Measurements from ENCODE around the gene SLBP. TPM values are rescaled to one million over a fixed set of nuclear protein-coding genes. Genes with fewer than 3 reads are reported as not detected.

The SLBP gene
- total and polyA plus RNA-seq, 2 of the 8 experiments (the other 6 are each of a cell fraction or from before 2014, with no cell fraction given) = 44.1 to 49.0 TPM

DNA sequence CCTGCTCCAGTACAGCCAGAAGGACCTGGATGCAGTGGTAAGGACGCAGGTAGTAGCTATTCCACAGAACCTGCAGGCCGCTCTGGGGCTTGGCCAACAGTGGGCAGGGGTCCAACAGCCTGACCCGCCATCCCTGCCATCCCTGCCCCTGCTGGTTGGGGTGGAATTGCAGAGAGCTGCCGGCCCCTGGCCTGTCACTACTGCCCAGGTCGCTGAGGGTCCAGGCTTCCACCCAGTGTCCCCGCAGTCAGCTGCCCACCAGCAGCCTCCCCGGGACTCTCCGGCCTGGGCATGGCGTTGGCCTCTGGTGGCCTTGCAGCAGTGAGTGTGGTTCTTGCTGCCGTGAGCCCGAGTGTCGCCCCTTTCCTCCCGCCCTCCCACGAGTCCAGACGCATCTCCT, 25.5 kb upstream of the SLBP start:
- no peak overlapping the region for H3K4me3 ChIP-seq (ENCODE audit: extremely low read depth in 1 of 4, insufficient read depth in 2 of 4, low read depth in 3 of 4, low read length in 4 of 4)
- H2AK5ac ChIP-seq (ENCODE audit: low read depth, low read length) = no peak overlapping the region
- H3K27me3 ChIP-seq (replicated peaks in 1 of 4; ENCODE audit: control insufficient read depth in 3 of 4, extremely low read depth in 1 of 4, insufficient read depth in 3 of 4, low read length in 3 of 4) = no peaks in the 10 kb centered on the region
- H3K23ac ChIP-seq (ENCODE audit: insufficient read length) = no peak overlapping the region
- peaks cover 4% of the 10 kb centered on the region; the same call in 1 of the 2 replicates for H3K79me1 ChIP-seq (ENCODE audit: low read depth, low read length)
- H3K4me1 ChIP-seq (replicated peaks in 1 of 4; ENCODE audit: control insufficient read depth in 3 of 4, insufficient read depth in 4 of 4, low read length in 3 of 4) = no peaks in the 10 kb centered on the region
- H3K23me2 ChIP-seq (ENCODE audit: low read depth, low read length) = no peaks in the 10 kb centered on the region
- no peaks in the 10 kb centered on the region for H3K9me3 ChIP-seq (ENCODE audit: insufficient read depth in 2 of 2, low read depth in 1 of 2, low read length in 1 of 2)
- H2BK20ac ChIP-seq (ENCODE audit: low read length) = no peak overlapping the region
- DNase-seq (ENCODE audit: low read depth in 1 of 2, low spot score in 2 of 2) (no peak), FAIRE-seq (no peak)
- H3K79me2 ChIP-seq (ENCODE audit: control insufficient read depth in 1 of 2, insufficient read depth in 2 of 2, low read length in 2 of 2) = 0 out of 4 replicates have a peak, but pooled peaks cover 0 to 2% of the 10 kb centered on the region in 2 experiments
- no peak overlapping the region for H2BK15ac ChIP-seq (ENCODE audit: low read length)
- ChIA-PET CTCF (ENCODE audit: partially characterized antibody) (interaction anchor here (0.6 to 3.0 kb wide), 6 partner anchors 9 to 162 kb away, joined by 3 to 20 read pairs (median 8); no protein-coding TSS in a partner anchor), POLR2A (ENCODE audit: partially characterized antibody) (interaction anchor here (0.6 to 2.2 kb wide), 5 partner anchors 8 to 848 kb away, joined by 3 to 9 read pairs (median 4); partner anchors contain the start of genes SLBP, TACC3 and TMEM129)
- 92% methylated on average over 13 of the region's 15 CpGs; no CpG with 5 or more reads in 1 of the 2 experiments for WGBS, 2 experiments (ENCODE audit: extremely low coverage in 1 of 2, insufficient coverage in 1 of 2, insufficient read length in 1 of 2, insufficient replicate concordance in 2 of 2, low coverage in 1 of 2, low lambda C conversion rate in 2 of 2, missing lambda C conversion rate in 1 of 2)
- H4K20me1 ChIP-seq (replicated peaks in 1 of 2; ENCODE audit: control insufficient read depth in 1 of 2, insufficient read depth in 2 of 2, low read length in 2 of 2) = peaks cover 6 to 8% of the 10 kb centered on the region in 2 experiments
- H4K91ac ChIP-seq (replicated peaks; ENCODE audit: insufficient read length, low read length) = no peak overlapping the region
- TF ChIP-seq TCF12 (IDR thresholded peaks at IDR 0.05; ENCODE audit: low read depth, low read length) (no peak), TBP (IDR thresholded peaks at IDR 0.05; ENCODE audit: low read depth, low read length) (no peak), EZH2 (IDR thresholded peaks at IDR 0.05; ENCODE audit: low read depth, low read length, severe bottlenecking) (no peak), TAF7 (optimal IDR thresholded peaks at IDR 0.05; ENCODE audit: borderline replicate concordance, low read depth, low read length) (no peak), BRCA1 (IDR thresholded peaks at IDR 0.05; ENCODE audit: low read depth, low read length) (no peak), HDAC6 (IDR thresholded peaks at IDR 0.05; ENCODE audit: low read depth, low read length) (no peak), TAF1 (IDR thresholded peaks at IDR 0.05; ENCODE audit: low read depth, low read length) (no peak)
- no peak overlapping the region for H3K56ac ChIP-seq (replicated peaks; ENCODE audit: insufficient read length, low read depth, low read length)
- H4K5ac ChIP-seq (ENCODE audit: insufficient read length, low read depth, low read length) = no peak overlapping the region
- H2BK5ac ChIP-seq (ENCODE audit: low read depth, low read length) = no peak overlapping the region
- H3K14ac ChIP-seq (ENCODE audit: insufficient read length) = no peak overlapping the region
- no peak overlapping the region for H3K18ac ChIP-seq (ENCODE audit: extremely low read depth, low read length)
- no peak overlapping the region for H3K4ac ChIP-seq (replicated peaks; ENCODE audit: insufficient read length, low read depth, low read length)
- no peak overlapping the region for H2BK120ac ChIP-seq (replicated peaks; ENCODE audit: low read depth, low read length)
- H2AFZ ChIP-seq (ENCODE audit: low read length) = no peak overlapping the region
- H3K9ac ChIP-seq (replicated peaks in 1 of 4; ENCODE audit: extremely low read depth in 1 of 4, low read depth in 3 of 4, low read length in 3 of 4) = no peak overlapping the region
- H3K4me2 ChIP-seq (ENCODE audit: insufficient read depth in 1 of 2, low read depth in 2 of 2, low read length in 2 of 2) = no peak overlapping the region
- H2BK12ac ChIP-seq (ENCODE audit: low read depth, low read length) = no peak overlapping the region
- peaks cover 48 to 88% (median 82%) of the 10 kb centered on the region in 4 experiments for H3K36me3 ChIP-seq (ENCODE audit: control insufficient read depth in 2 of 4, insufficient read depth in 4 of 4, low read length in 3 of 4)
- no peak overlapping the region for H3K27ac ChIP-seq (ENCODE audit: low read depth, low read length)
- H4K8ac ChIP-seq (ENCODE audit: extremely low read depth, insufficient read depth, low read length) = no peak overlapping the region

Measured in H1 (cell line).